ENCODE measurements around the gene SLC26A1. TPM values are rescaled to one million over a fixed set of nuclear protein-coding genes. Genes with fewer than 3 reads are reported as not detected.

SLC26A1 gene, protein sequence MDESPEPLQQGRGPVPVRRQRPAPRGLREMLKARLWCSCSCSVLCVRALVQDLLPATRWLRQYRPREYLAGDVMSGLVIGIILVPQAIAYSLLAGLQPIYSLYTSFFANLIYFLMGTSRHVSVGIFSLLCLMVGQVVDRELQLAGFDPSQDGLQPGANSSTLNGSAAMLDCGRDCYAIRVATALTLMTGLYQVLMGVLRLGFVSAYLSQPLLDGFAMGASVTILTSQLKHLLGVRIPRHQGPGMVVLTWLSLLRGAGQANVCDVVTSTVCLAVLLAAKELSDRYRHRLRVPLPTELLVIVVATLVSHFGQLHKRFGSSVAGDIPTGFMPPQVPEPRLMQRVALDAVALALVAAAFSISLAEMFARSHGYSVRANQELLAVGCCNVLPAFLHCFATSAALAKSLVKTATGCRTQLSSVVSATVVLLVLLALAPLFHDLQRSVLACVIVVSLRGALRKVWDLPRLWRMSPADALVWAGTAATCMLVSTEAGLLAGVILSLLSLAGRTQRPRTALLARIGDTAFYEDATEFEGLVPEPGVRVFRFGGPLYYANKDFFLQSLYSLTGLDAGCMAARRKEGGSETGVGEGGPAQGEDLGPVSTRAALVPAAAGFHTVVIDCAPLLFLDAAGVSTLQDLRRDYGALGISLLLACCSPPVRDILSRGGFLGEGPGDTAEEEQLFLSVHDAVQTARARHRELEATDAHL
- total RNA-seq (2022; extraction: Qiagen RNA extraction), result 0.10 to 0.34 TPM (median 0.23 TPM) in 5 replicates

GRCh38 chr4:993111-994029, at the start of gene SLC26A1:
Gene SLC26A1 (minus strand): TSS chr4:993404. CDS start chr4:991703, 1,701 bp downstream.

DNA sequence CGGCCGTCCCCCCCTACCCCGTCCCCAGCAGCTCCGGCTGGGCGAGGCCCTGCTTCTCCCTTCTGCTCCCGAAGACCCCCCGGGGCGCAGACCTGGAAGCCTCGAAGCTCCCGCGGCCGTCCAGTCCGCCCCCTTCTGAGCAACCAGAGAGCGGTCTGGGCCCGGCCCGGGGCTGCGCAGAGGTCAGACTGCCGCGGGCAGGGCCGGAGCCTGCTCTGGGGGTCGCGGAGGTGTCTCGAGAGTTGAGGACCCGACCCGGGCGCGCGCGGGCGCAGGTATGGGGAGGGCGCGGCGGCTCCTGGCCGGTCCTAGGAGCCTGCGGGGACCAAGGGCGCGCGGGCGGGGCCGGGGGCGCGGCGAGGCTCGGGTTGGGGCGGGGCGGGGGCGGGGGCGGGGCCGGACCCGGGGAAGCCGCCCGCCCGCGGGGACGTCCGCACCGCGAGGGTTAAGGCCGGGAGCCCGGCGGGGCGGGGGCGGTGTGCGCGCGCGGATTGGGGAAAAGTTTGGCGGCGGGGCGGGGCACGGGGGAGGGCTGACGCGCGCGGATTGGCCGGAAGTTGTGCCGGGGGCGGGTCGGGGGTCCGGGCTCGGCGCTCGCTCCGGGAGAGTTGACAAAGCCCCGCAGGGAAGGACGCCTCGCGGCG, 17.9 kb upstream of the SLC26A1 start, which contains the start of gene FGFRL1:
Gene FGFRL1, plus strand, starts transcription at position 605 of the 644 bp plus-strand sequence. CDS start 860 bp downstream, outside the sequence.

GRCh38 chr4:986879-987623, 6.2 kb downstream of the SLC26A1 start, which contains the start of gene IDUA:
Gene IDUA (plus strand): TSS chr4:987044. CDS start chr4:987085, 41 bp downstream.

GRCh38 chr4:973431-974397, 19.5 kb downstream of the SLC26A1 start, which contains the start of gene DGKQ:
Gene DGKQ (minus strand): TSS chr4:973569. CDS start chr4:973482, 87 bp downstream.

Other genes with a start within 250 kb of the SLC26A1 start
- 0.38 to 0.86 TPM (median 0.60 TPM) in 5 replicates for gene CPLX1, start 167.3 kb downstream of the SLC26A1 start, total RNA-seq (2022; extraction: Qiagen RNA extraction)
- 34.2 to 53.3 TPM (median 52.0 TPM) in 5 replicates for gene GAK, start 61.1 kb downstream of the SLC26A1 start, total RNA-seq (2022; extraction: Qiagen RNA extraction)
- gene TMEM175, start 60.9 kb downstream of the SLC26A1 start, total RNA-seq (2022; extraction: Qiagen RNA extraction), result 6.7 to 10.3 TPM (median 9.6 TPM) in 5 replicates
- gene DGKQ, start 19.8 kb downstream of the SLC26A1 start, total RNA-seq (2022; extraction: Qiagen RNA extraction), result 5.2 to 10.2 TPM (median 8.7 TPM) in 5 replicates
- 5.9 to 14.8 TPM (median 14.4 TPM) in 5 replicates for gene IDUA, start 6.4 kb downstream of the SLC26A1 start, total RNA-seq (2022; extraction: Qiagen RNA extraction)
- gene FGFRL1, start 18.2 kb upstream of the SLC26A1 start, total RNA-seq (2022; extraction: Qiagen RNA extraction), result 14.9 to 26.0 TPM (median 22.7 TPM) in 5 replicates
- gene RNF212, start 120.2 kb upstream of the SLC26A1 start, total RNA-seq (2022; extraction: Qiagen RNA extraction), result 2.1 to 3.1 TPM (median 2.5 TPM) in 5 replicates
- gene SPON2, start 179.2 kb upstream of the SLC26A1 start, total RNA-seq (2022; extraction: Qiagen RNA extraction), result 0.10 to 0.47 TPM (median 0.20 TPM) in 5 replicates